HepG2 (cell line): ENCODE data around the gene TMEM151A.

ENCODE experiments used
- CCDC6 ChIP-seq: sonication (generic); formaldehyde crosslinking; IDR thresholded peaks from 2 replicates; pipeline ENCODE4 v1.8.1; 2022; ENCODE audit warnings: mild to moderate bottlenecking, missing genetic modification reagents, moderate library complexity
- GABPA ChIP-seq, 2 experiments: IDR thresholded peaks; 2 replicates each; pipeline ENCODE4 v1.6.1; 2011 to 2016; ENCODE audit warnings: low read depth in 2 of 2, low read length in 1 of 2, missing biosample characterization in 1 of 2, missing genetic modification characterization in 1 of 2
- HNRNPH1 ChIP-seq: fragments of 200-400 bp; formaldehyde crosslinking; optimal IDR thresholded peaks from 2 replicates; pipeline ENCODE3; 2017; ENCODE audit warnings: mild to moderate bottlenecking, low read depth, low read length
- KAT7 ChIP-seq: IDR thresholded peaks from 2 replicates; pipeline ENCODE4 v1.6.1; 2018; ENCODE audit warnings: borderline replicate concordance, missing compliant biosample characterization
- SIN3B ChIP-seq: fragments of 150-350 bp; IDR thresholded peaks from 2 replicates; pipeline ENCODE4 v1.6.1; 2014; ENCODE audit warnings: low read length
- TAF1 ChIP-seq: sonication (generic); formaldehyde crosslinking; IDR thresholded peaks from 2 replicates; pipeline ENCODE4 v1.4.0; 2020; ENCODE audit warnings: missing genetic modification reagents
- TF ChIP-seq, protein P1 (sequence below): sonication (generic); formaldehyde crosslinking; IDR thresholded peaks from 2 replicates; pipeline ENCODE4 v1.4.0; 2020; ENCODE audit warnings: missing genetic modification reagents
- TF ChIP-seq, protein P2 (sequence below): IDR thresholded peaks from 2 replicates; pipeline ENCODE4 v1.6.1; 2012; ENCODE audit warnings: inconsistent platforms

DNA sequence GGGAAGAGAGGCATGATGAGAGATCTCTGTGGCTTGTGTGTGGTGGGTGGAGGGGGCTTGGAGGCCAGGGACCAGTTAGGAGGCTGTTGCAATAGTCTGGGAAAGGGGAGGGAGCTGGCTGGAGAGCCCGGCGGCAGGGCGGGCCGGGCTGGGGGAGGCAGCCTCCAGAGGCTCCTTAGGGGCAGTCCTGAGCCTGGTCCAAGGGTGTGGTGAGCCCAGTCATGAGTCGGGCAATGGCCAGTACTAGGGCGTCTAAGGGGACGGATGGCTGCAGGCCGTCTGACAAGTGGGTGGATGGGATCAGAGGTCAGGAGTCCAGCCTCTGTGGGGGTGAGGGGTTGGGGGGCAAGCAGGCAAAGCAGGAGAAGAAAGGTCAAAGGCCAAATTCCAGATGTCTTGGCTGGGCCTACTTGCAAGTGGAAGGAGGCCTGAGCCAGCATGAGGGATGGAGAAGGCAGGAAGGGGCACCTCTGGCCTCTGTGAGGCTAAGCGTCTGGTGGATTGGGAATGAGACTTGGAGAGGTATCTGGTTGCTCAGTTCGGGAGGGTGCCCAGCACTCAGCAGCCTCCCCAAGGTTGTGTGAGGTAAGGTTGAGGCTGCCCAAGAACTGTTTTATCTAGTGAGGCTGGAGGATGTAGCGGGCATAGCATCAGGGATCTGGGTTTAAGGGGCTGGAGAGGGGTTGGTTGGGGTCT is 31.2 kb downstream of the TMEM151A start:
- TF ChIP-seq HNRNPH1 (no peak), TAF1 (CRISPR knock-in tag) (no peak), KAT7 (CRISPR knock-in tag) (no peak), GABPA (IDR thresholded peaks at IDR 0.05; ENCODE audit: low read depth, low read length) (no peak), GABPA (CRISPR knock-in tag; IDR thresholded peaks at IDR 0.05; ENCODE audit: low read depth) (no peak), CCDC6 (CRISPR knock-in tag) (no peak), SIN3B (no peak)
- TF ChIP-seq, protein P1, sequence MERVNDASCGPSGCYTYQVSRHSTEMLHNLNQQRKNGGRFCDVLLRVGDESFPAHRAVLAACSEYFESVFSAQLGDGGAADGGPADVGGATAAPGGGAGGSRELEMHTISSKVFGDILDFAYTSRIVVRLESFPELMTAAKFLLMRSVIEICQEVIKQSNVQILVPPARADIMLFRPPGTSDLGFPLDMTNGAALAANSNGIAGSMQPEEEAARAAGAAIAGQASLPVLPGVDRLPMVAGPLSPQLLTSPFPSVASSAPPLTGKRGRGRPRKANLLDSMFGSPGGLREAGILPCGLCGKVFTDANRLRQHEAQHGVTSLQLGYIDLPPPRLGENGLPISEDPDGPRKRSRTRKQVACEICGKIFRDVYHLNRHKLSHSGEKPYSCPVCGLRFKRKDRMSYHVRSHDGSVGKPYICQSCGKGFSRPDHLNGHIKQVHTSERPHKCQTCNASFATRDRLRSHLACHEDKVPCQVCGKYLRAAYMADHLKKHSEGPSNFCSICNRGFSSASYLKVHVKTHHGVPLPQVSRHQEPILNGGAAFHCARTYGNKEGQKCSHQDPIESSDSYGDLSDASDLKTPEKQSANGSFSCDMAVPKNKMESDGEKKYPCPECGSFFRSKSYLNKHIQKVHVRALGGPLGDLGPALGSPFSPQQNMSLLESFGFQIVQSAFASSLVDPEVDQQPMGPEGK (CRISPR knock-in tag) = no peak
- TF ChIP-seq, protein P2, sequence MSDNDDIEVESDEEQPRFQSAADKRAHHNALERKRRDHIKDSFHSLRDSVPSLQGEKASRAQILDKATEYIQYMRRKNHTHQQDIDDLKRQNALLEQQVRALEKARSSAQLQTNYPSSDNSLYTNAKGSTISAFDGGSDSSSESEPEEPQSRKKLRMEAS = no peak
